GM19372 (cell line): ENCODE data around the gene PLTP.
"Not testable (repeated sequence)": the region's sequence is repeated elsewhere in the genome, so short reads cannot be mapped to it uniquely, and the experiment has no call there.

Experiments
- ATAC-seq: cut with Tn5 transposase; IDR thresholded peaks from one replicate; pipeline ENCODE4 v1.9.1; 2021; ENCODE audit warnings: mild to moderate bottlenecking, low read depth, moderate library complexity; ENCODE audit not compliant: unreplicated experiment

The PLTP gene

DNA sequence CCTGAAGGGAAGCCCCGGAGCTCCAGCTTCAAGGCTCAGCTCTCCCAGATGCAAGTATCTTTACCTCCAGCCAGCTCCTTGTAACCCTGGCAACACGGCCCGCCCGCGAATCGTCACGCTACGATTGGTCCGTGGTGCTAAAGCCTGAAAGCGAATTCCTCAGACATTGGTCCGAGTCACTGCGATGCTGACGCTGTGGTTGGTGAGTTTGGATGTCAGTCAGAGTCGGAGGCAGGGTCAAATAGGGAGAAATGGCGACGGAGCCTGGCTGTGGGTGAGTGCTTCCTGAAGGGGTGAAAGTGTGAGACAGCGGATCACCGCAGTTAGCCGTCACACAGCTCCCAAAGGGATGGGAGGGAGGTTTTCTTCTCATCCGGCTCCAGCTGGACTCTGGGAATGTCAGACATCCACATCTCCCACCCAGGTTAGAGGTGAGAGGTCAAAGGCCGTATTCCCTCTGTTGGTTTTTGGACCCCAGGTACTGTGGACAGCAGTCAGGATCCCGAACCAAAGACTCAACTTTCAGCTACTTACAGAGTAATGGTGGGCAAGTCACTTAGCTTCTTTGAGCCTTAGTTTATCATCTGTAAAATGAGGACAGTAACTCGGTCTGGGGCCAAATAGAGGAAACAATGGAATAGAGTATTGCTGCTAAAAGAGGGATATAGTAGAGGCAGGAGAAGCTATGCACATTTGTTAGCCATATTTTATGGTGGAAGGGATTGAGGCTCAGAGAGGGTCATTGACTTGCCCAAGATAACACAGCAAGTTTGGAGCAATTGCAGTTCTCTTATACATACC, 30.8 kb downstream of the PLTP start, which contains the start of gene ZSWIM1:
ZSWIM1 (plus strand) TSS at position 240 of the 801 bp plus-strand sequence. CDS start 1,366 bp downstream, outside the sequence.
- peak; percentile 98 for ATAC-seq

GRCh38 chr20:45878076-45878761, 33.7 kb downstream of the PLTP start:
- no peak for ATAC-seq

DNA sequence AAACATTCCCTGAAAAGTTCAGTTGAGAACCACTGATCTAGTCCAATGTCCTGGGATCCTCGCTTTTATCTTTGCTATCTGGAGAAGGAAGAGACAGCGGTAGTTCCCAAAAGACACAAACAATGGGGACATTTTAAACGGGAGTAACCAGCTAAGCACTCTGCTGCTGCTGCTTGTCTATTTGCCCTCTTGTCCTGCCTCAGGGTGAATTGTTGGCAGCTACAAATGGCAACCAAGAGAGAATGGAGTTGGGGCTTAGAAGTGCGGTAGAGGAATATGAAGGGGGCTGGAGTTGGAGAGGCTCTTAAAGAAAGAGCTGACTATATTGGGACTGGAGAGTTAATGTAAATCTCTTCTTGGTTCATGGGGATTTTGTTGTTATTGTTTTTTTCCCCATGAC, 37.4 kb downstream of the PLTP start:
- no peak for ATAC-seq

GRCh38 chr20:45874104-45874481, 37.9 kb downstream of the PLTP start:
- ATAC-seq: not testable (repeated sequence)

- ATAC-seq: no peak
Measured at GRCh38 chr20:45873409-45874103, 38.4 kb downstream of the PLTP start.

DNA sequence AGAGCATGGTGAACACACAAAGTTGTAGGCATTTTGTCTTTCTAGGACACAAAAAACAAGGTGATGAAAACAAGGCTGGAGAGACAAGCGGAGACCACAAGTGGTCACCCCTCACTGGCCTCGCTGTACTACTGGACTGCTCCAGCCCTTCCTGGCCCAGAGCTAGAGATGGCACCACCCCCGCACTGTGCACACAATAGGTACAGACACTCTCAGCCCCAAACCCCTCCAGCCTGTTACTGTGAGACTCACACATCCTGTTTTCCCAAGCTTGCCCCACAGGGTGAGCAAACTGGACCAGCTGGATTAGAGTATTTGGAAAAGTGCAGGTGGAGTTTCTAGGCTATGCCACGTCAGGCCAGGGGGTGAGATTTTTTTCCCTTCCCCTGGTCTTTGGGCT, 39.3 kb downstream of the PLTP start:
- no peak for ATAC-seq

- no peak for ATAC-seq
Measured at GRCh38 chr20:45867819-45868176, 44.2 kb downstream of the PLTP start.

GRCh38 chr20:45867136-45867818, 44.7 kb downstream of the PLTP start:
- ATAC-seq: no peak

DNA sequence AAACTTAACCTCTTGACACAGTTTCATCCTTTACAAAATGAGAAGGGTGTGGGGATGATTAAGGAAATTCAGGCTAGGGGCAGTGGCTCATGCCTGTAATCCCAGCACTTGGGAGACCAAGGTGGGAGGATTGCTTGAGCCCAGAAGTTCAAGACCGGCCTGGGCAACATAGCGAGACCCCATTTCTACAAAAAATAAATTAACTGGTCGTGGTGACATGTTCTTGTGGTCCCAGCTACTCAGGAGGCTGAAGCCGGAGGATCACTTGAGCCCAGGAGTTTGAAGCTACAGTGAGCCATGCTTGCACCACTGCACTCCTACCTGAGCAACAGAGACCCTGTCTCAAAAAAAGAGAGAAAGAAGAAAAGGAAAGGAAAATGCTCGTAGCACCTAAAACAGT, 45.5 kb downstream of the PLTP start:
- ATAC-seq: no peak

- no peak for ATAC-seq
Measured at GRCh38 chr20:45863543-45864470, 48.1 kb downstream of the PLTP start.

- no peak for ATAC-seq
Measured at GRCh38 chr20:45861221-45862075, 50.5 kb downstream of the PLTP start.

GRCh38 chr20:45860560-45861220, 51.3 kb downstream of the PLTP start:
- no peak for ATAC-seq

DNA sequence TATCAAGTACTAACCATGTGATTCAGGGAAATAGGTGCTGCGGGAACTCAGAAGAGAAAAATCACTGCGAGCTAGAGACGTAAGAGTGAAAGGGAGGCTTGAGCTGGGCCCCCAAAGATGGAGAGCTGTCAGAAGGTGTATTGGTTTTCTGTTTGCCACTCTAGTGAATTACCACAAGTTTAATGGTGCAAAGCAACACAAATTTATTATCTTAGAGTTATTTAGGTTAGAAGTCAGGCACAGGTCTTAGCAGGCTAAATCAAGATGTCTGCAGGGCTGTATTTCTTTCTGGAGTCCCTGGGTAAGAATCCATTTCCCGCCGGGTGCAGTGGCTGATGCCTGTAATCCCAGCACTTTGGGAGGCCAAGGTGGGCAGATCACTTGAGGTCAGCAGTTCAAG, 52.0 kb downstream of the PLTP start:
- ATAC-seq: no peak

DNA sequence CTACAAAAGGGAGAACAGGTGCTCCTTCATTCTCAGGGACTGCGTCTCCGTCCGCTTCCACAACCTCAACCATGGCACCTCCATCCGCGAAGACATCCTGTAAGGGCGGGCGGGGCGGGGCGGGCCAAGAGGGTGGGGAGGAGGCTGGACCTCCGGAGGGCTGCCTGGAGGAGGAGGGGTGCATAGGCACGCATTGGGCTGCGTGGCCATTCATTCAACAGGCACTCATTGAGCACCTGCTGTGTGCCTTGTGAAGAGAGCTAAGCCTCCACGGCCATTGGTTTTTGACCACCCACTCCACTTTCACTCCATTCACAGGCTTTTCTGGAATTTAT, 54.1 kb downstream of the PLTP start:
- peak; percentile 16 for ATAC-seq

- ATAC-seq: peak; percentile 97
Measured at GRCh38 chr20:45857114-45857881, 54.7 kb downstream of the PLTP start, which contains the start of the genes ACOT8 and ZSWIM3. Gene ACOT8 (minus strand): TSS chr20:45857392. CDS start chr20:45857315, 77 bp downstream. Gene ZSWIM3 (plus strand): TSS chr20:45857614. CDS start chr20:45857826, 212 bp downstream.

GRCh38 chr20:45853484-45853883, 58.5 kb downstream of the PLTP start:
- ATAC-seq: no peak

- ATAC-seq: no peak
Measured at GRCh38 chr20:45852326-45852725, 59.6 kb downstream of the PLTP start.
